Thymus (tissue), 11 donors: Measurements from ENCODE around the gene KCNG2. TPM values are rescaled to one million over a fixed set of nuclear protein-coding genes. Genes with fewer than 3 reads are reported as not detected.

ENCODE experiments used
- DNase-seq, 9 donors: peaks; one replicate each; pipeline ENCODE4 v3.0.0-alpha.2; 2013; ENCODE audit warnings: low spot score in 9 of 9, low read depth in 6 of 9, missing footprints in 1 of 9
- H3K27ac ChIP-seq, 2 donors: one replicate each; pipeline ENCODE4 v1.5.1; 2013; ENCODE audit warnings: control low read depth in 1 of 2, low read depth in 1 of 2, low read length in 1 of 2, mild to moderate bottlenecking in 1 of 2, moderate library complexity in 1 of 2
- H3K27me3 ChIP-seq, 2 donors: one replicate each; pipeline ENCODE4 v1.5.1; 2013; ENCODE audit warnings: low read length in 1 of 2; ENCODE audit not compliant: control insufficient read depth in 2 of 2, insufficient read depth in 1 of 2
- H3K36me3 ChIP-seq, 2 donors: one replicate each; pipeline ENCODE4 v1.5.1; 2013; ENCODE audit warnings: low read length in 1 of 2, mild to moderate bottlenecking in 1 of 2, moderate library complexity in 1 of 2; ENCODE audit not compliant: control insufficient read depth in 2 of 2, insufficient read depth in 2 of 2
- H3K4me1 ChIP-seq, 2 donors: one replicate each; pipeline ENCODE4 v1.5.1; 2013; ENCODE audit warnings: low read length in 2 of 2; ENCODE audit not compliant: control insufficient read depth in 2 of 2, insufficient read depth in 2 of 2
- H3K4me3 ChIP-seq, 2 donors: one replicate each; pipeline ENCODE4 v1.5.1; 2013; ENCODE audit warnings: low read length in 2 of 2, control low read depth in 1 of 2, mild to moderate bottlenecking in 1 of 2
- H3K9me3 ChIP-seq, 2 donors: one replicate each; pipeline ENCODE4 v1.5.1; 2013; ENCODE audit warnings: low read length in 1 of 2, mild to moderate bottlenecking in 1 of 2; ENCODE audit not compliant: control insufficient read depth in 2 of 2, insufficient read depth in 1 of 2
- WGBS: extraction: QIAGEN DNeasy Blood & Tissue Kit; methylation state at CpG from one replicate; pipeline ENCODE4 v1.1.7; 2013; 5-methylcytosine and 5-hydroxymethylcytosine counted together
- polyA plus RNA-seq: library from polyadenylated mRNA; stranded (reverse); fragments of 200-250 nt; gene quantifications from one replicate; pipeline ENCODE4 v1.2.3, GENCODE V29; 2013
- total RNA-seq: library from RNA; stranded (reverse); fragments of 120-200 nt; gene quantifications from one replicate; pipeline ENCODE4 v1.2.4, GENCODE V29; 2013
- donor health status: healthy.

KCNG2 gene
- total and polyA plus RNA-seq, 2 donors, result 0.14 to 0.19 TPM

DNA sequence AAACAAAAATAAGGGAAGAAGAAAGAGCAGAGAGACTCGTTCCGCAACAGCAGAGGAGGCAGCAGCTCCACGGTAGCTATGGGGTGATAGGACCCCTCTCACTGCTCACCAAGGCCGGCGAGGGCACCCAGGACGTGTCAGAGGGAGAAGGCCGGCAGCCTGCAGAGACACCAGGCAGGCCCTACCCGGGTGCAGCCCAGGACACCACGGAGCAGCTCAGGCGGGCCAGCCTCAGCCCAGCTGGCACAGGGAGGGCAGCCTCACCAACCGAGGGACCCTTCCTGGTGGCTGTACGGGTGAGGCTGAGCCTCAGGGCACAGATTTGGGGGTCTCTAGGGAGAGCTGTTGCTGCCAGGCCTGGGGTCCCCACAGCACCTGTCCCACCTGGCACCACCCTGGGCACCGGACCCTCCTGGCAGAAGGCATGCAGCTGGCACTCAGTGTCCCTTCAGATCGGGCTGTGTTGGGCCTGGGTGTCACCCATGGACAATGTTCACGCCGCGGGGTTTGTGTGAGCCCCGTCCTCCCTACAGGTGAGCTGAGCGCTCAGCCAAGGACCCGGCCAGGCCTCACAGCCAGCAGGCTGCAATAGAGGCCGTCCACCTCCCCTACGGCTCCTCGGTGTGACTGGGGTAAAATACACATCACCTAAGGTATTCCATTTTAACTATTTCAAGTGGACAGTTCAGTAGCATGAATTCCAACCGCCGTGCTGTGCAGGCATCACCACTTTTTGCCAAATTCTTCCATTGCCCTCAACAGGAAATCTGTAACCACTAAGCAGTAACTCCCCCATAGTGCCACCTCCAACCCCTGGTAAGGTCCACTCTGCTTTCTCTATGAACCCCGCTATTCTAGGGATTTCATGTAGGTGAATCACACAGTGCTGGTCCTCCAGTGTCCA, 21.6 kb downstream of the KCNG2 start:
- H3K4me1 ChIP-seq, result no peaks in the 10 kb centered on the region
- peaks cover 0 to 2% of the 10 kb centered on the region in 2 donors for H3K9me3 ChIP-seq
- H3K4me3 ChIP-seq, result no peak overlapping the region
- no peaks in the 10 kb centered on the region for H3K36me3 ChIP-seq
- 88% methylated on average over 26 of the region's 26 CpGs for WGBS
- DNase-seq, result no peak
- H3K27me3 ChIP-seq, result peaks cover 0 to 6% of the 10 kb centered on the region in 2 donors
- H3K27ac ChIP-seq, result no peak overlapping the region

DNA sequence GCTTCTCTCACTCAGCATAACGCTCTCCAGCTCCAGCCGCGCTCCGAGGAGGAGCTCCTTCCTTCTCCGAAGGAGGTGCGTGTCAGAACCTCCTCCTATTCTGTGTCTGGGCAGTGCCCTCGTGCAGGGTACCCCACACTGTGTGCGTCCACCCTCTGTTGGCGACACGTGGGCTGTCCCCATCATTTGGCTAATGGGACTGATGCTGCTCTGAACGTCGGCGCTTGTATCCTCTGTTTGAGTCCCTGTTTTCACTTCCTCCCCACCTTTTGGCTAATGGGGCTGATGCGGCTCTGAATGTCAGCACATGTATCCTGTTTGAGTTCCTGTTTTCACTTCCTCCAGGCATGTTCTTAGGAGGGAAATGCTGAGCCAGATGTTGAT, 22.2 kb downstream of the KCNG2 start:
- DNase-seq, result peak in 1 of 9 donors; percentile 28
- no peak overlapping the region for H3K4me3 ChIP-seq
- peaks cover 0 to 5% of the 10 kb centered on the region in 2 donors for H3K27me3 ChIP-seq
- 36% methylated on average over 14 of the region's 14 CpGs for WGBS
- H3K4me1 ChIP-seq, result no peaks in the 10 kb centered on the region
- H3K27ac ChIP-seq, result no peak overlapping the region
- no peaks in the 10 kb centered on the region for H3K36me3 ChIP-seq
- H3K9me3 ChIP-seq, result peaks cover 0 to 2% of the 10 kb centered on the region in 2 donors

DNA sequence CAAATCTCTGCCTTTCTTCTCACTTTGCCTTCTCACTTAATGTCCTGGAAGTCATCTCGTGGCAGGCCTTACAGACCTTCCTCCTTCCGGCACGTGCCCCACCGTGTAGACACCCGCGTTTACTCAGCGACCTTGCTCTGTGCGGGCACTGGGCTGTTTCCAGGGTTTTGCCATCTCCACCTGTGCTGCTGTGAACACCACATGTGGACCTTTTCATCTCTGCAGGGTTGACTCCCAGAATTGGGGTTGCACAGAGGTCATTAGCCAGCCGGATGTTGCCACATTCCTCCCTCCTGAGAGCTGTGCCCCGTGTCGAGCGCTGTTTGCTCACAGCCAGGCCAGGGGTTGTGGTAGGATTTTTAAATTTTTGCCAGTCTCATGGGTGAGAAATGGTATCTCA, 25.4 kb downstream of the KCNG2 start:
- Histone ChIP-seq H3K4me3 (no peak overlapping the region), H3K27me3 (no peaks in the 10 kb centered on the region), H3K27ac (no peak overlapping the region), H3K4me1 (no peaks in the 10 kb centered on the region), H3K9me3 (peaks cover 0 to 1% of the 10 kb centered on the region in 2 donors), H3K36me3 (no peaks in the 10 kb centered on the region)
- WGBS, result 92% methylated on average over 12 of the region's 12 CpGs
- DNase-seq, result no peak

DNA sequence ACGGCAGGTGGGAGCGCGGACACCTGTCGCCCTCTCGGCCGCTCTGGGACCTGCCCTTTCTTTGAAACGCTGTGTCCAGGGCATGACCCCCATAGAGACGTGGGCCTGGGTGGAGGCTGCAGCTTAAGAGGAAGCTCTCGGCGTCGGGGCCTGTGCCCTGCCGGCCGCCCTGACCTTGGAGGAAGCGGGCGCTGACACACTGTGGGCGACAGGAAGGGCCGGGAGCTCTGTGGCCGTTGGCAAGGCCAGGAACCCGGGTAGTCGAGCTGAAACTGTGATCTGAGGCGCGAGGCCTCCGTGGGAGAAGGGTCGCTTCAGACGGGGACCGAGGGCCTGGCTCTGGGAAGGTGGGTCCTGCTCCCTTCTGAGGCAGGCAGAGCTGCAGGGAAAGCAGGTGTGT, 28.2 kb downstream of the KCNG2 start:
- Histone ChIP-seq H3K27me3 (no peaks in the 10 kb centered on the region), H3K9me3 (peaks cover 0 to 6% of the 10 kb centered on the region in 2 donors), H3K36me3 (no peaks in the 10 kb centered on the region), H3K4me3 (no peak overlapping the region), H3K4me1 (no peaks in the 10 kb centered on the region), H3K27ac (no peak overlapping the region)
- no peak for DNase-seq
- 89% methylated on average over 26 of the region's 26 CpGs for WGBS

DNA sequence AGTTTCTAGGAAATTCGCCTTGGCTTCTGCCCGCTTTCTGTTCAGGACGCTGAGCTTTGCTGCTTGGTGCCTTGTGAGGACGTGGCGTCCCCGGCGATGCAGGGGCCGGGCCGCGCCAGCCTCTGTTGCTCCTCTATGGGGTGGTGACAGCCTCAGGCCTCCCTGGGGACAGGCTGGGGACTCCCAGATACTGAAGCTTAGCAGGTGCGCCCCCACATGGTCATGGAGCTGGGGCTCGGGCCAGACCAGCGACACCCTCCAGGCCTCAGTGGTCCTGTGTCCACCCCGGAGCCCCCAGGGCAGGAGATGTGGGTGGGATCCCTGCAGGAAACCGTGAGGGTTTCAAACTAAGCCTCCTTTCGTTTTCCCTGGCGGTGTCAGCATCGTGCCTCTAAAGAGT, 29.2 kb downstream of the KCNG2 start:
- H3K4me3 ChIP-seq, result no peak overlapping the region
- H3K4me1 ChIP-seq, result no peaks in the 10 kb centered on the region
- 95% methylated on average over 18 of the region's 18 CpGs for WGBS
- H3K27me3 ChIP-seq, result no peaks in the 10 kb centered on the region
- no peak for DNase-seq
- peaks cover 0 to 6% of the 10 kb centered on the region in 2 donors for H3K9me3 ChIP-seq
- H3K36me3 ChIP-seq, result no peaks in the 10 kb centered on the region
- no peak overlapping the region for H3K27ac ChIP-seq

DNA sequence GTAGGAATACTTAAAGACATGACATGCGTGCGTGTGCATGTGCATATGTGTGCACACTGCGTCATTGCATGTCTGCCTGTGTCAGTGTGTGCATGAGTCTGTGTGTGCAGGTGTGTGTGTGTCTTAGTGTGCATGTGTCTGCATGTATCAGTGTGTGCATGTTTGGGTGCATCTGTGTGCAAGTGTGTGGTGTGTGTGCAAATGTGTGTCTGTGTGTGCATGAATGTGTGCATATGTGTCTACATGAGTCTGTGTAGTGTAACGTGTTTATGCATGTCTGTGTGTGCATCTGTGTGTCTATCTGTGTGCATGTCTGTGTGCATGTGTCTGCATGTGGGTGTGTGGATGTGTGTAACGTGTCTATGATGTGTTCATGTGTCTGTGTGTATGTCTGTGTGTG, 30.5 kb downstream of the KCNG2 start:
- no peak overlapping the region for H3K27ac ChIP-seq
- WGBS, result 98% methylated on average over 5 of the region's 5 CpGs
- no peak for DNase-seq

DNA sequence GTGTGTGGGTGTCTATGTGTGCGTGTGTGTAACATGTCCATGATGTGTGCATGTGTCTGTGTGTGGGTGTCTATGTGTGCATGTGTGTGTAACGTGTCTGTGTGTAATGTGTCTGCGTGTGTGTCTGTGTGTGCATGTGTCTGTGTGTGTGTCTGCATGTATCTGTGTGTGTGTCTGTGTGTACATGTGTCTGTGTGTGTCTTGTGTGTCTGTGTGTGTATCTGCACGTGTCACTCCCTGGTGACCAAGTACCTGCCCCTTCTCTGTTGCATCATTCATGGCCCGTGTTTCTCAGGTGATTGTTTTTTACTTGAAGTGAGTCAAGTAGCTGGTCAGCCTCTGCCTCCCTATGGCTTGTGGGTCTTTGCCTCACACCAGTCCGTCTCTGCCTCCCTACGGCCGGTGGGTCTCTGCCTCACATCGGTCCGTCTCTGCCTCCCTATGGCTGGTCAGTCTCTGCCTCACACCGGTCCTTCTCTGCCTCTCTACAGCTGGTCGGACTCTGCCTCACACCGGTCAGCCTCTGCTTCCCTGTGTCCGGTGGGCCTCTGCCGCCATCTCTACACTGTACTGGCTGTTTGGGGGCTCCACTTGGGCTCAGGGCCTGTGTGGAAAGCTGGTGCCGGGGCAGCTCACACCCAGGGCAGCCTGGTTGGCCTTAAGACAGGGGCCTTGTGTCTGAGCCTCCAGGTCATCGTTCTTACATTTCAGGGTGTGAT, 31.6 kb downstream of the KCNG2 start:
- WGBS, result 91% methylated on average over 17 of the region's 17 CpGs

More for the DNA sequence above, 30.5 kb downstream of the KCNG2 start:
- H3K4me3 ChIP-seq, result no peak overlapping the region
- H3K9me3 ChIP-seq, result peaks cover 0 to 6% of the 10 kb centered on the region in 2 donors
- no peaks in the 10 kb centered on the region for H3K36me3 ChIP-seq
- H3K4me1 ChIP-seq, result no peaks in the 10 kb centered on the region
- H3K27me3 ChIP-seq, result no peaks in the 10 kb centered on the region

DNA sequence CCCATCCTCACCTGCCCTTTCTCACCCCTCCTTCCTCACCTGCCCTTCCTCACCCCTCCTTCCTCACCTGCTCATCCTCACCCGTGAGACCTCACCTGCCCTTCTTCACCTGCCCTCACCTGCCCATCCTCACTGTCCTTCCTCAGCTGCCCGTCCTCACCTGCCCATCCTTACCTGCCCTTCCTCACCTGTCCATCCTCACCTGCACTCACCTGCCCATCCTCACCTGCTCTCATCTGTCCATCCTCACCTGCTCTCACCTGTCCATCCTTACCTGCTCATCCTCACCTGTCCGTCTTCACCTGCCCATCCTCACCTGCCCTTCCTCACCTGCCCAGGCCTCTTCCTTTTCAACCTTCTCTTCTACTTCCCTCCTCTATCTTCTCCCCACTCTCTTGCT, 34.4 kb downstream of the KCNG2 start:
- H3K27ac ChIP-seq, result no peak overlapping the region
- H3K27me3 ChIP-seq, result no peaks in the 10 kb centered on the region
- DNase-seq, result no peak
- 92% methylated on average over 3 of the region's 3 CpGs for WGBS
- no peaks in the 10 kb centered on the region for H3K36me3 ChIP-seq
- H3K9me3 ChIP-seq, result peaks cover 0 to 6% of the 10 kb centered on the region in 2 donors
- H3K4me1 ChIP-seq, result no peaks in the 10 kb centered on the region
- no peak overlapping the region for H3K4me3 ChIP-seq

More for the DNA sequence above, 31.6 kb downstream of the KCNG2 start:
- H3K27me3 ChIP-seq, result no peaks in the 10 kb centered on the region
- peaks cover 0 to 6% of the 10 kb centered on the region in 2 donors for H3K9me3 ChIP-seq
- no peaks in the 10 kb centered on the region for H3K36me3 ChIP-seq
- DNase-seq, result no peak
- no peak overlapping the region for H3K27ac ChIP-seq
- no peak overlapping the region for H3K4me3 ChIP-seq
- H3K4me1 ChIP-seq, result no peaks in the 10 kb centered on the region

DNA sequence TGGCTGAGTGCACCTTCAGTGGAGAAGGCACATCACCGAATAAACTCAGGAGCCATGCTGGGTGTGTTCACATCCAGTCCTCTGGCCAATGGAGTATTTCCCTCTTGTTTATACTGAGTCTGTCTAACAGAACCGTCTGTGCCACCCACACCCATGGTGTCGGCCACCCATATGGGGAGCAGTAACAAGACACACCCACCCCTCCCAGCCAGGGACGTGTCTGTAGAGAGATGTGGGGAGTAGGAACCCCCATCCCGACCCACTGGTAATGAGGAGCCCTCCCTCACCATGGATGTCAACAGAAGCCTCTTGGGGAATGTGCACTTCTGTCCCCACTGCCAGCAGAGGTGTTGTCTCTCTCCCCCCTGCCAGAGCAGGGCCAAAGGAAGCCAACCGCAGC, 37.1 kb downstream of the KCNG2 start:
- Histone ChIP-seq H3K4me1 (no peaks in the 10 kb centered on the region), H3K4me3 (no peak overlapping the region), H3K9me3 (peaks cover 0 to 6% of the 10 kb centered on the region in 2 donors), H3K36me3 (no peaks in the 10 kb centered on the region), H3K27me3 (no peaks in the 10 kb centered on the region), H3K27ac (no peak overlapping the region)
- DNase-seq, result no peak
- WGBS, result 85% methylated on average over 6 of the region's 6 CpGs
